AG04450 (cell line): ENCODE results near the gene IMMP2L. TPM values are rescaled to one million over a fixed set of nuclear protein-coding genes. Genes with fewer than 3 reads are reported as not detected.

Experiments
- CTCF ChIA-PET: fragments of 300-600, 350-600 bp; formaldehyde crosslinking; extraction: SDS; loops from one replicate; lab custom pipeline; 2022; ENCODE audit warnings: antibody characterized with exemption, inconsistent platforms; lab: Charles Lee
- POLR2A ChIA-PET: fragments of 350-600 bp; formaldehyde crosslinking; extraction: SDS; loops from one replicate; lab custom pipeline; 2021; ENCODE audit warnings: antibody characterized with exemption, inconsistent platforms; lab: Yijun Ruan, JAX
- DNase-seq: peaks from one replicate; pipeline ENCODE4 v3.0.0-alpha.2; 2011; ENCODE audit warnings: low read depth, low spot score
- H3K27ac ChIP-seq: one replicate; pipeline ENCODE4 v1.5.1; 2012; ENCODE audit warnings: low read depth, low read length, control low read depth
- H3K27me3 ChIP-seq: one replicate; pipeline ENCODE4 v1.6.0; 2012; ENCODE audit warnings: low read length; ENCODE audit not compliant: control insufficient read depth, insufficient read depth
- H3K4me3 ChIP-seq: 2 replicates; pipeline ENCODE4 v1.5.1; 2011; ENCODE audit warnings: mild to moderate bottlenecking, low read depth, low read length, control low read depth
- H3K9me3 ChIP-seq: 2 replicates; pipeline ENCODE4 v1.5.1; 2012; ENCODE audit warnings: low read length; ENCODE audit not compliant: control insufficient read depth, insufficient read depth
- CTCF ChIP-seq: IDR thresholded peaks from 2 replicates; pipeline ENCODE4 v1.5.1; 2011; ENCODE audit warnings: low read depth, low read length, control low read depth, inconsistent platforms
- polyA plus RNA-seq: library from polyadenylated mRNA; depleted of rRNA; stranded (reverse); fragments of >200 nt; gene quantifications from 2 replicates; pipeline ENCODE4 v1.2.3, GENCODE V29; 2011

The IMMP2L gene
- polyA plus RNA-seq, 1 experiment, result 8.0 TPM

DNA sequence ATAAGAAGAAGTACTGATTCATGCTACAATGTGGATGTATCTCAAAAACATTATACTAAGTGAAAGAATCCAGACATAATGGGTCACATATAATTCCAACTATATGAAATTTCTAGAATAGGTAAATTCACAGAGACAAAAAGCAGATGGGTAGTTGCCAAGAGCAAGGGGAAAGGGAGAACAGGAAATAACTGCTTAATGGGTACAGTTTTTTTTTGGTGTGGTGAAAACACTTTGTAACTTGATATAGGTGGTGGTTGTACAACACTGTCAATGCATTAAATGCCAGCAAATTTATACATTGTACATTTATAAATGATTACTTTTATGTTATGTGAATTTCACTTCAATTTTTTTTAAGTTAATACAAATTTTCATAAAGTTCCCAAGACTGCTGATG, 490.7 kb downstream of the IMMP2L start:
- no peak overlapping the region for H3K4me3 ChIP-seq
- H3K27me3 ChIP-seq, result no peaks in the 10 kb centered on the region
- H3K9me3 ChIP-seq, result no peaks in the 10 kb centered on the region
- TF ChIP-seq CTCF, result no peak
- no peak for DNase-seq
- POLR2A ChIA-PET, result no interaction called here
- CTCF ChIA-PET, result no interaction called here
- H3K27ac ChIP-seq, result no peak overlapping the region

DNA sequence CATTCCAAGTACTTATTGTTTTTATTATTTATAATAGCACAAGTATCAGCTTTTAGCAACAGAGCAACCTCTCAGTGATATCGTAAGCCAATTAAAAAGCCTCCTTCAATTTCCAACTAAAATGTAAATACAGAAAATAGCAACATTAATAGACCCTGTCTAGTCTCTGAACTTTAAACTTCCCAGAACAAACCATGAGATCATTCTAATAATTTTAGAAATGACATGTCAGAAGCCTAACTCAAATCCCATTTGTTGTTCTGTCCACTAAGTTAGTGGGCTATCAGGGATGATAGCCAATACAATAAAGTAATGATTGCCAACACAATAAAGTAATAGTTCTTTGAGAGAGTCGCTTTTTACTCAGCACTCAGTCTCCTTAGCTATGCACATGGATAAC, 493.7 kb downstream of the IMMP2L start:
- H3K27ac ChIP-seq, result no peak overlapping the region
- POLR2A ChIA-PET, result no interaction called here
- TF ChIP-seq CTCF, result no peak
- CTCF ChIA-PET, result interaction anchor here (0.6 to 0.7 kb wide), 2 partner anchors 13 to 49 kb away, joined by 3 read pairs; no protein-coding TSS in a partner anchor
- H3K27me3 ChIP-seq, result no peaks in the 10 kb centered on the region
- no peaks in the 10 kb centered on the region; the same call in 1 of the 2 replicates for H3K9me3 ChIP-seq
- no peak for DNase-seq
- no peak overlapping the region for H3K4me3 ChIP-seq

GRCh38 chr7:111067682-111068081, 494.6 kb downstream of the IMMP2L start:
- H3K27me3 ChIP-seq, result no peaks in the 10 kb centered on the region
- no peak for TF ChIP-seq CTCF
- H3K9me3 ChIP-seq, result peaks cover 7% of the 10 kb centered on the region
- CTCF ChIA-PET, result no interaction called here
- DNase-seq, result no peak
- POLR2A ChIA-PET, result no interaction called here
- no peak overlapping the region for H3K4me3 ChIP-seq
- no peak overlapping the region for H3K27ac ChIP-seq

DNA sequence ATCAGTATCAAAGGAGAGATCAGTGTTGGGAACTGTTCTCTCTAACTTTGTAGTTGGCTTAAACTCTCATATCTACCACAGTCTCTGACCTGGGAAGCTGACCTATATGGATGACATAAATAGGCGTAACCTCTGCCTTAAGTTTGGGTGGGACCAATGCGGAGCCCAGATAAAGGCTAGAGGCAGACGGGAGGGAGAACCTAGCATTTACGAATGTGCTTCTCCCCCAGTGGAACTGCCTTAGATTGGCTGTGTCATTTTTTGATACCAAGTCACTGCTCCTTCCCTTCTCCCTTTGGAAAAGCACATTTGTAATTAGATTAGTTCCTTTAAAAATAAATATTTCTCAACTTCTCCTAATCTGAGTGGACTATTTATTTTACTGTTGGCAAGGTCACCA, 495.0 kb downstream of the IMMP2L start:
- no peak for DNase-seq
- Histone ChIP-seq H3K27ac (no peak overlapping the region), H3K9me3 (peaks cover 8% of the 10 kb centered on the region), H3K4me3 (no peak overlapping the region), H3K27me3 (no peaks in the 10 kb centered on the region)
- CTCF ChIA-PET, result no interaction called here
- POLR2A ChIA-PET, result no interaction called here
- no peak for TF ChIP-seq CTCF

- ChIA-PET POLR2A (no interaction called here), CTCF (no interaction called here)
- no peak for TF ChIP-seq CTCF
- peaks cover 8% of the 10 kb centered on the region for H3K9me3 ChIP-seq
- no peaks in the 10 kb centered on the region for H3K27me3 ChIP-seq
- DNase-seq, result no peak
- no peak overlapping the region for H3K27ac ChIP-seq
- H3K4me3 ChIP-seq, result no peak overlapping the region
Observed at GRCh38 chr7:111063166-111063565, 499.1 kb downstream of the IMMP2L start.
